Non-pigmented ciliary epithelial cell (primary cell): ENCODE measurements around the gene CLIC4.
"Not testable (repeated sequence)": the region's sequence is repeated elsewhere in the genome, so short reads cannot be mapped to it uniquely, and the experiment has no call there.

Experiments
- DNase-seq: peaks from one replicate; pipeline ENCODE4 v3.0.0-alpha.2; 2010; ENCODE audit warnings: low read depth

Gene CLIC4

DNA sequence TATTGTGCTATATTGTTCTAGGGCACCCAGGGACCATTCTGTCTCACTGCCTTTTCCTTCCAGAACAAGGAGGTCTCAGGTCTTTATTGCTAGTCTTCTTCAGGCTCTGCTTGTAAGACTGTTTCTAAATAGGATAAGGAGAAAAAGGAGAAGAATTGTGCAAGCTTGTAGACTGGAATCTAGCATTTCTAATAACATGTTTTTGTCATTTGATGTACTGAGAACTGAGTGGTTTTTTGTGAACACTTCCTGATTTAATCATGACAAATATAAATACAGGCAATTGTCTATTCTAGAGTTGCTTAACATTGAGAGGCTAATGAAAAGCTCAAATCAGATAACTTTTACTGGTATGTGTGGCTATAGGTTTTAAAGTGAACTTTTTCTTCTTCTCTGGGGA is 77.6 kb downstream of the CLIC4 start:
- DNase-seq, result no peak

DNA sequence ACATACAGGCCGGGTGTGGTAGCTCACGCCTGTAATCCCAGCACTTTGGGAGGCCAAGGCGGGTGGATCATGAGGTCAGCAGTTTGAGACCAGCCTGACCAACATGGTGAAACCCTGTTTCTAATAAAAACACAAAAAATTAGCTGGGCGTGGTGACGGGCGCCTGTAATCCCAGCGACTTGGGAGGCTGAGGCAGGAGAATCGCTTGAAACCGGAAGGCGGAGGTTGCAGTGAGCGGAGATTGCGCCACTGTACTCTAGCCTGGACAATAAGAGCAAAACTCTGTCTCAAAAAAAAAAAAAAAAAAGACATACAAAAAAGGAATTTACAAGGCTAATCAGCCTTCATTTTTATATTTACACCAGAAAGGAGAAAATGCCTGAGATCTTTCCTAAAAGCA is 78.2 kb downstream of the CLIC4 start:
- not testable (repeated sequence) for DNase-seq

DNA sequence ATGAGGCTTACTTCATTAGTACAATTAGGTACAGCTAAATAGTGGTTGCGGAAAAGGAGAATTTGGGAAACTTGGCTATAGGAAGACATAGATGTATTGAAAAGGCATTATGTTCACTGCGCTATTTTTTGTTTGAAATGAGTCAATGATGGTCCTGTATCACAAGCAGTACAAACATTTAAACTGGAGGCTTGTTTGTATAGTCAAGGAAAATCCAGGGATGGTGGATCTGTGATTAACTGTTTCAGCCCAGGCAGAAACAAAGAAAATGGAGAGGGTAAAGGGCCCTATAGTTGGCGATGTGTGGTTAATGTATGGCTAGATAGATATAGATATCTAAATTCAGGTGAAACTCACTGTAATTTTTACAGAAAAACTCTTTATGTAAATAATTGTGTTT is 79.9 kb downstream of the CLIC4 start:
- no peak for DNase-seq

DNA sequence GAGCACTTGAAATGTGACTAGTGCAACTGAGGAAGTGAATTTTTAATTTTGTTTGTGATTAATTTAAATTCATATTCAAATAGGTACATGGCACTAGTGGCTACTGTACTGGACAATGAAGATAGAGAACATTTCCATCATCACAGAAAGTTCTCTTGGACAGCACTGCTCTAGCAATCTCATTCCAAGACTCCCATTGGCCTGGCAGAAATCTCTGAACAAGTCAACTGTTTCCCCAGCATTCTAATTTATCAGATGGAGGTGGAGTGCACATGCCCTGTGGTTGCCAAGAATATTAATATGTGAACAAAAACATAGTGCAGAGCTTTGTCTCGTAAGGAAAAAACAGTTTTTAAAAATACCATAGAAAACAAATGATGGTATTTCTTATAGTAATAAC is 81.3 kb downstream of the CLIC4 start:
- no peak for DNase-seq

DNA sequence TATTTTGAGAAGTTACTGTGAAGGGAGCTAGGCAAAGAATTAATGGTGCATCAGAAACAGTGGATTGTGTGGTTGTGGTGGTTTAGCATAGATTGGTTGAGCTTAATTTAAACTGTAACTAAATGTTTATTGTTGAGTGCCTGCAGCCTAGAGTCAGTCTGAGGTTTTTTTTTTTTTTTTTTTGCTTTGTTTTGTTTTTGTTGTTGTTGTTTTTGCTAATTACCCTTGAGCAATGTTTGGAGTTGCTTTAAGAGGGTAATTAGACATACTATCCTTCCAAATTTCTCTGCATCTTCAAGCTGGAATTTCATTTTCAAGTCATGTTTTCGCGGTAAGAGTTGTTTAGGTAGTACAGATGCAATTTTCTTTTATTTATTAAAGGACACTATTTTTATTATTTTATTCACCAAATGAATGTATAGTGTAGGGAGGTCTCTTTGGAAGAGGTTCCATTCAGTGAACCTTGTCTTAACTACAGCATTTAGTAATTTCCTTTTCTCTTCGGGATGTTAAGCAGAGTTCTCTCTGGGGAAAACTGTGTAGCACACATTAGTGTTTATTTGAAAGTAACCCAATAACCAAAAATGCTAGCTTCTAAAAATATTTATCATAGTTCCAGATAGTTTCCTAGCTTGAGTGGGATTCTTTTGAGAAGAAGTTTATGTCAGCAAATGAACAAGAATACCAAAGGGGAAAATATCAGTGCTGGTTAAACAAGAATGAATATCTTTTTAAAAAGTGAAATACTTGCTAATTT is 82.3 kb downstream of the CLIC4 start:
- DNase-seq, result no peak

DNA sequence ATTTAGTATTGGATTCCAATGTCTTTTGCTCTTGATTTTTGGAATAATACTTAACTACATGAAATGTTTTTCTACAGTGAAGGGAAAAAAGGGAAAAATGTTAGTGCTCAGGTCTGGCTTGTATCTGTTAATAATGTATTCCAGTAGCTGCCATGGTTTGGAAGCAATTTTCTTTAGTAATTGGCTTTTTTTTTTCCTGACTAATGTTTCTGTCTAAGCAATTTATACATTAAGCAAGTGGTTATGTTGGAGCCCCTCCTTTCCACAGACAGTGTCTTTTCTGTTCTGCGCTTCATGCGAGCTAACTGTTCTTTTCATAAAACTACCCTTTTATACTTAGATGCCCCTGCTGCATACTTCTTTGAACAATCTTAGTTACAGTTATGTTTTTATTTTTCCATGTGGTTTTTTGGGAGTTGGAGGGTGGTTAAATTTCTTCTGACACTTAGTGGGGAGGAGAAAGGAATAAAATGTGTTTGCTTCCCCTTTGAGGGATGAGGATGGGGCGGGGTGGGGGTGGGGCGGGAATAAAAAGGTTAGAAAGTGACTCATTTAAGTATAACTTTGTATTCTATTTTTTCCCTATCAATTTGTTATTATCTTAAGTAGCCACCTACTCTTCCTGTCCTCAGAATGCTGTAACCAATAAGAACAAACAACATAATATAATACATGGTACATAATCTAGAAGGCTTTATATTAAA is 83.1 kb downstream of the CLIC4 start:
- DNase-seq, result no peak

DNA sequence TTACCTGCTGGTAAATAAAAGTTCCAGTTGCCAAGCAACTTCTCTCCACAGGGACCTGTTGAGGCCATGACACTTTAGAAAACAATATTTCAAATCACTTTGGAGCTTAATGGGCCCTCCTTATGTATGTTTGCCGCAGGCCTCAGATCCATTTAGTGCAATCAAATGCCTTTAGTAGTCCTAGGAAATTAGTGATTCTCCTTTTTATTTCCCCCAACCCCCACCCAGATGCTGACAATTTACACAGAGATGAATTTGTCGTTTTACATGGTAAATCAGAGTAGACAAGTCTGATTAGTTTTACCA is 83.6 kb downstream of the CLIC4 start:
- DNase-seq, result no peak

DNA sequence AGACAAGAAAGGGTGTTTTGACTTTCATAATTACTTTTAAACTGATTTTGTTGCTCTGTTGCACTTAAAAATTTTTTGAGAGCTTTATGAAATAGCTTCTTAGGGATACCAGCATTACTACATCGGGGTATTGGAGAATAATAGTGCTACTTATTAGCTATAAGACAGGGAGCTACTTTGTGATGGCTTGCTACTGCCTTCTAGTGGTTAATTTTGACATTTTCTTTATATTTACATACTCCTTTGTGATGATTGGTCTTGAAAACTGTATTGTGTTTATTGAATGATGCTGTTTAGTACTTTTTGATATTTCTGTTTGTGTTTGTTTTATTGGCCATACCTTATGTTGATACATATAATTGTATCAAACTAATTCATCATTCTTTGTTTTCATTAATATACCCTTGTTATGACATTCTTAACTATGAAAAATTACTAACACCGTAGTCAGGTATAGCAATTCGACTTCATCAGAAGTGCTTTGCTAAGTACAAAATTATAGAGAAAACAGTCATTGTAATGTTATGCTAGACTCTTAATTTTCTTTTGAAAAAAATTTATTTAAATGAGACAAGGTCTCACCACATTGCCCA is 85.5 kb downstream of the CLIC4 start:
- DNase-seq, result peak; percentile 30

DNA sequence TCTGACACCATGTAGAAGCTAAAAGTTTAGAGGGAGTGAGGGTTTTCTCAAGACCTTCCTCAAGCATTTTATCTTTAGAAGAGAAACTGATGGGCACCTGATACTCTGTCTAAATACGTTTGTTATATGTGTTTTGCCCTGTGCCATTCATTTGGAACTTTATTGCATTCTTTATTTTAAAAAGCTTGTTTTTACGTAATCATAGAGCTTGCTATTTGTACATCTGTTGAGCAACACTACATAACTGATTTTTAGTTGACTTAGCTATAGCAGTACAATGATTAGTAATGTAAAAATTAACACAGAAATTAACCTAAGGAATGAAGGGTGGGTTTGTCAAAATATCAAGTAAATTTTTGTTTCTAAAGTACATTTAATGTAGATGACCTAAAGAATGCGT is 96.3 kb downstream of the CLIC4 start:
- DNase-seq, result no peak

DNA sequence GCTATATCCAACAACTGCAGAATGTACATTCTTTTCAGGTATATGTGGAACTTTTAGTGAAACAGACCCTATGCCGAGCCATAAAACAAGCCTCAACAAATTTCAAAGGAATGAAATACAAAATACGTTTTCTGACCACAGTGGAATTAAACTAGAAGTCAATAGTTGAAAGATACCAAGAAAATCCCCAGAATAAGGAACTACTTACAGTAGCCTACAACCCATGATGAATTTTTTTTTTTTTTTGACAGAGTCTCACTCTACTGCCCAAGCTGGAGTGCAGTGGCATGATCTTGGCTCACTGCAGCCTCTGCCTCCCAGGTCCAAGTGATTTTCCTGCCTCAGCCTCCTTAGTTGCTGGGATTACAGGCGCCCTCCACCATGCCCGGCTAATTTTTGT is 101.4 kb downstream of the CLIC4 start:
- no peak for DNase-seq

DNA sequence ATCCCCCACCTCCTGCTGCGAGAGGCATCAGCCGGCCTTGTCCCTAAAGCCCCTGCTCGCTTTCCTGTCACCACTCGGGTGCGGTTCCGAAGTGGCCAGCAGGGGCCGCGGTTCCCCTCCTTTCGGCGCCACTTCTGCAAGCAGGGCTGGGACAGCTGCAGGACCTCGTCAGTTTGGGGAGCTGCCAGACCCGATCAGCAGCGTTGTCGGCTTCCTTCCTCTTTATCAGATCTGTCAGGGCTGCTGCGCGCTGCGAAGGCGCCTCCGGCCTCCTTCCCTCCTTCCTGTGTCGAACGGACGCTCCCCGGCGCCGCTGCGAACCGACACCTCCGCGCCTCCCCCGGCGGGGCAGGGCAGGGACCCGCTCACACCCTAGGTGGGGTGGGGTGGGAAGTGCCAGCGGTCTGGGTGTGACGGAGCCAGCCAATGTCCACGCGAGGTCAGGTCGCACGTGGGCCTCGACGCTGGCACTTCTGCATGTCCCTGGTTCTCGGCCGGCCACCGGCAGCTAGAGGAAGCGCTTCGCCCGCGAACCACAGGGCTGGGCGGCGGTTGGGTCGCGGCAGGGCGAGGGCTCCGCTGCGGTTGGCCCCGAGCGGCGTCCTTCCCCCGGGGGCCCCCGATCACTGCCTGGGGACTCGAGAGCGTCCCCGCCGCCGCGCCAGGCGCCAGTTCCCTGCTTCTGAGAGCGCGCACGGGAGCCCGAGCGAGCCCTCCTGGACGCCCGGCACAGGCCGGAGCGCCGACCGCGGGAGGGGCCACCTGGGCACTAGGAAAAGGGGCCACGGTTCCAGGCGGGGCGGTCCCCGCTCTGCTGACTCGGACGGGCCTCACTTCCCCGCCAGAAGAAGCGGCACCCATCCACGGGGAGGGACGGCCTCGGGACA is 103.0 kb downstream of the CLIC4 start:
- peak; percentile 32 for DNase-seq

DNA sequence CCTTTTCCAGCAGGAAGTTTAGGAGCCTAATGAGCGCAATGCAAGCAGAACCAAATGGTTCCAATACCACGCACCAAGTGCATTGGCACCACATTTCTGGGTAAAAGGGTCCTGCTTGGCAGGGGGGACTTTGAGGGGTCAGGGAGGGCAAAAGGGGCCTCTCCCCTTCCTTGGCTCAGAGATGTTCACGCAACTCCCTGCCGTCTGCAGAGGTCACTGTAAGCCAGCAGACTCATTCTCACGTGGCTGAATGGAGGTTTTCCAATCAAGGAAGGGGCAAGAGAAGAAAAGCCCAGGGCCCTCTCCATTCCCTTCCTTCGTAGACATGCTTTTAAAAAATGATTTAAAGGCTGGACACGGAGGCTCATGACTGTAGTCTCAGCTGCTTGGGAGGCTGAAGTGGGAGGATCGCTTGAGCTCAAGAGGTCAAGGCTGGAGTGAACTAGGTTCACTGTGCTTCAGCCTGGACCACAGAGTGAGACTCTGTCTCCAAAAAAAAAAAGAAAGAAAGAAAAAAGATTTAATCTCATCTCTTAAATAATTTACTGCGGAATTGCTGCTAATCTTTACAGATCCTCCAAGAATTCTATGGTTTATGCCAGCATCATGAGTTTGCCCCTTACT is 104.5 kb downstream of the CLIC4 start:
- DNase-seq, result no peak

DNA sequence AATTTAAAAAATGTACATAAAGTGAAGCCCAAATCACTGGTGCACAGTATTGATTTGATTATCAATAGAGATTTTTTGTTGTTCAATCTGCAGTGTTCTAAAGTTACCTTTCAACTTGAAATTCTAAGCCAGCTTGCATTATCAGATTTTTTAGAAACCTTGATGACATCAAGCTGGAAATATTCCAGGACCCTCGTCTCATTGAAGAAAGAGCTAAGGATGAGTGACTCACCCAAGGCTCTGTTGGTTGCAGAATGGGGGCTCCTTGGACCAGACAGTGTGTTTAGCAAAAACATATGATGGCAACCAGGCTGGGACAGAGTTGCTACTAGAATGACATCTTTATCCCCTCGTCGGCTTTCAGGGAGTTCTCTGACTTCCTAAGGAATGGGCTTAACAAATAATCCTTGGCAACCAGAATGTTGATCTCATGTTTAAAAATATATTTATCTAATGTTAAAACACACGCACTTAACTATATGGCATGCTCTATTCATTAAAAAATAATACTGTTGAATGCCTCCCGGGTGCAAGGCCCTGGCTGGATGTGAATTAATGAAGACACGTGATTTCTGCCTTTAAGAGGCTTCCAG is 105.2 kb downstream of the CLIC4 start:
- DNase-seq, result no peak

DNA sequence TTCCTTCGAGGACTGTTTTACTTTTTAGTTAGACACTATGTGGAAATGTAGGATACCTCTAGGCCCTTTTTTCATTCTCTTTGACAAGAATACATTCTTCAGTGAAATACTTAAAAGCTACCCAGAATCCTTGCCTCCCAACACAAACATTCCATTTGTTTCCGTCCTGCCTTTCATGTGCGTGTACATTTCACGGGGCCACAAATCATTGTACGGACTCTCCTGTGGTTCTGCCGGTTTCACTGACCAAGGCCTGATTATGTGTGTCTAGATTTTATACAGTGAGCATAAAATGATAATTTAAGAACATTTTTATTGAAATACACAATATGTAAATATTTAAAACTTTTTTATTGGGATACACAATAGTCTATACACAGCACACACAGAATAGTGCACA is 108.4 kb downstream of the CLIC4 start:
- no peak for DNase-seq

DNA sequence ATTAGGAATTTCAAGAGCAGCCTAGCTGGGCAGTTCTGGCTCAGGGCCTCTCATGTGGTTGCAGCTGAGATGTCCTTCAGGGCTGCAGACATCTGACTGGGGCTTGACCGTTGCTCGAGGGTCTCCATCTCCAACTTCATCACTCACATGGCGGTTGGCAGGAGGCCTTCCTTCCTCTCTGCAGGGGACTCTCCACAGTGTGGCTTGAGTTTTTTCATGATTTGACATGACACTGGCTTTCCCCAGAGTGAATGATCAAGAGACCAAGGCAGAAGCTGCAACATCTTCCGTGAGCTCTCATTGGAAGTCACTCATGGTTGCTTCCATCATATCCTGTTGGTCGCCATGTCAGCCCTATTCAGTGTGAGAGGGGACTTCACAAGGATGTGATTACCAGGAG is 110.2 kb downstream of the CLIC4 start:
- no peak for DNase-seq

DNA sequence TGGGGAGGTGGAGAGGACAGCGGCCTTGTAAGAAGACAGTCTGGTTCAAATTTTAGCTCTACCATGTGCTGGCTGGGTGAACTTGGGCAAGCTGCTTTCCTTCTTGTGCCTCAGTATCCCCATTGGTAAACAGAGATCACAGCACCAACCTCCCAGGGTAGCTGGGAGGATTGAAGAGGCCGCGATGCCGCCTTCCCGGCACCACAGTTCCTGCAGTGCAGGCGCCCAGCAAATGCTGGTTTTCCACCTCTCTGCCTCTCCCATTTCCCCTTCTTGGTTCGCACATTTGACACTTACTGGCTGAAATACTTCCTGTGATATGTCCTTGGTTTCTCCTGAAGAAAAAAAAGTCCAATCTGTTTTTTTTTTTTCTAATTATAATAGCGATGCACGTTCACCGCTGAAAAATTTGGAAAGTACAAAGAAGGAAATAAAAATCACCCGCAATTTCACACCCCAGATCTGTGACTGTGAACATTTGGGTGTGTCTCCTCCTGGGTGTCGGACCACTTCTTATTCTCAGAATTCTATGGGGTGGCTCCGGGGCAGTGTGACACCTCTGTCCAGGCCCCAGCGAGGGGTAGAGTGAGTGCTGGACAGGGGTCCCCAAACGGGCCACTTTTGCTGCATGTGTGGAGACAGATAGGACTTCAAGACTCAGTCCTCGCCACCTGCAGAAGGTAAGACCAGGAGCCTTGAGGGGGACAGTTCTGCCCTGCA is 111.7 kb downstream of the CLIC4 start:
- DNase-seq, result no peak

DNA sequence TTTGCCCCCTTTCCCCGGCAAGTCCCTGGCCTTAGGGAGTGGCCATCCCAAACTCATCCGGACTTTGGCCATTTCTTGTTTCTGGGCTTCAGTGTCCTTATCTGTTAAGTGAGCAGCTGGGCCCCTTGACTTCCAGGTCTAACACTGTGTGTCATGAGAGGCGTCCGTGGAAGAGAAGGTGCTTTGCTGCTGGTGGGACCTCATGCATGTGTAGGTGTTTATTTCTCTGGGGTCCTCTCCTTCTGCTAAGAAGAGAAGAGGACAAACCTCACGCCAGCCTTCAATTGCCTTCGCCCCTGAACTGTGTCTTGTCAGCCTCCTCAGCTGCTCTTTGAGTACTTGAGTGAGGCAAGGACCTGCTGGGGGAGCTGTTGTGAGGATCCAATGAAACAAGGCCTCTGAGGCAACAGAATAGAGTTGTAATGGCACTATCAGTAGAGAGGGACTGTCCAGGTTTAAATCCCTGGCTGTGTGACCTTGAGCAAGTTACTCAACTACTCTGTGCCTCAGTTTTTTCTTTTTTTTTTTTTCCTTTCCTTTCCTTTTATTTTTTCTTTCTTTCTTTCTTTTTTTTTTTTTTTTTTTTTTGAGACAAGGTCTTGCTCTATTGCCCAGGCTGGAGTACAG is 112.4 kb downstream of the CLIC4 start:
- DNase-seq, result no peak

DNA sequence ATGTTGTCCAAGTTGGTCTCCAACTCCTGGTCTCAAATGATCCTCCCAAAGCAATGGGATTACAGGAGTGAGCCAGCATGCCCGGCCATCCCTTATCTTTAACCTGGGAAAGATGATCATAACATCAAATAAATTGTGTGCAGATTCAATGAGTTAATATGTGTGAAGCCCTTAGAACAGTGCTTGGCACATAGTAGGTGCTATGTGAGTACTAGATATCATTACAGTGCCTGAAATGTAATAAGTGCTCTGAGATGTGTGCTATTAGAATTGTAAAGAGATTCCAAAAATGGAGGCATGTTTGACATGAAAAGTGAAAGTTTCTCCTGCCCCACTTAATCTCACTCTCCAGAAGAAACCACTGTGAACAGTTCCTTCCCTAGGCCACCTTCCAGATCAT is 113.0 kb downstream of the CLIC4 start:
- no peak for DNase-seq

DNA sequence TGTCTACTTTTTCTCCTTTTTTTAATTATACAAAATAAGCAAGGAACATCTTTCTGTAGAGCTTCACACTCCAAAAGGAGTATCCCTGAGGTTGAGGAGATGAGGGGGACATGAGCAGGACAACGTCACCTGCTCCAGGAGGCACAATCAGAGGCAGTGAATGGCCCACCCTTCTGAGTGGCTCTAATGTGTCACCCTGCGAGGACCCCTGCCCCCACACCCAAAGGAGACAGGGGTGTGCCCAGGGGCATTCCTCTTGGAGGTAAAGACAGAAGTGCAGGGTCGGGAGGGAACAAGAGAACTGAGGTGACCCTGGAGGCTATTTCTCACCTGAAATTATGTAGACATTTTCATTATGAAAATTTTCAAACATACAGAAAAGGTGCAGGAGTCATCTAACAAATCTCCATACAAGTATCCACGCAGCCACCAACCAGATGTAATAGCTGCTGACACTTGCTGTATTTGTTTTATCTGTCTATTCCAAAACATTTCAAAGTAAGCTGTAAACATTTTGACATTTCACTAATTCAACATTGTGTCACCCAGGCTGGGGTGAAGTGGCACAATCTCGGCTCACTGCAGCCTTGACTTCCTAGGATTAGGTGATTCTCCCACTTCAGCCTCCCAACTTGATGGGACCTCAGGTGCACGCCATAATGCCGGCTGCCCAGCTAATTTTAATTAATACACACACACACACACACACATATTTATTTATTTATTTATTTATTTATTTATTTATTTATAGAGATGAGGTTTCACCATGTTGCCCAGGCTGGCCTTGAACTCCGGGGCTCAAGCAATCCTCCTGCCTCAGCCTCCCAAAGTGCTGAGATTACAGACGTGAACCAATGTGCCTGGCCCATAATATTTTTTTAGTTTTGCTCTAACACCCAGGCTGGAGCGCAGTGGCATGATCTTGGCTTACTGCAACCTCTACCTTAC is 114.1 kb downstream of the CLIC4 start:
- no peak for DNase-seq
